Central memory CD4-positive, alpha-beta T cell (primary cell): ENCODE data around the gene MAFF.
"Not testable (repeated sequence)": the region's sequence is repeated elsewhere in the genome, so short reads cannot be mapped to it uniquely, and the experiment has no call there.

Experiments used
- DNase-seq: peaks from one replicate; pipeline ENCODE4 v3.0.0; 2022
- total RNA-seq, 3 experiments: gene quantifications; one replicate each; lab custom pipeline; 2026; lab: John Stamatoyannopoulos, UW

Gene MAFF
- total RNA-seq, result 6.8 to 69.3 (median 15.0) reads per million in 3 experiments

DNA sequence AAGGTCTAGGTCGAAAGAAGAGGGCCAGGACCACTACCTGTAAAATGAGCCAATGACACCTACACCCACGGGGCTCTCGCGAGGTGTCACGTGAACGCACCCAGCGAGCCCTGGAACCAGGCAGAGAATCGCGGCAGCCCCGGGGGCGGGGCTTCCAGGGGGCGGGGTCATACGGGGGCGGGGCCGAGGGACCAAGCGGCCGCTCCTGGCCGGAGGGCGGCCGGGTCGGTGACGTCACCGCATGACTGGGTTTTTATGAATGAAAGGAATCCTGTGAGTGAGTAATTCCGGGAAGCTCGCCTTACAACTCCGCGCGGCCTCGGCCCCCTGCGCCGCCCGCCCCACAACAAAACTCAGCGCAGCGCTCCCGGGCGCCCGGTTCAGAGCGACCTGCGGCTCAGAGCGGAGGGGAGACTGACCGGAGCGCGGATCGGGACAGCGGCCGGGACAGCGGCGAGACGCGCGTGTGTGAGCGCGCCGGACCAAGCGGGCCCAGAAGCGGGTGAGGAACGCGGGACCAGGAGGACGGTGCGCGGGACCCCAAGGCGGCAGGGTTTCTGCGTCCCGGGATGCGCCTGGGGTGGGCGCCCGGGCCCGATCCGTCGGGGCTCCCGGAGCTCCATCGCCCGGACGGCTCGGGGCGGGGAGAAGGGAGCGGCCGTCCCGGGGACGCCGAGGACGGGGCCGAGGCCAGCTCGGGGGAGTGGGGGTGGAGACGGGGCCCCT is at the start of gene MAFF:
Gene MAFF (plus strand): TSS at position 284 of the 726 bp plus-strand sequence. CDS start 11,860 bp downstream, outside the sequence.
- peak; percentile 77 for DNase-seq

DNA sequence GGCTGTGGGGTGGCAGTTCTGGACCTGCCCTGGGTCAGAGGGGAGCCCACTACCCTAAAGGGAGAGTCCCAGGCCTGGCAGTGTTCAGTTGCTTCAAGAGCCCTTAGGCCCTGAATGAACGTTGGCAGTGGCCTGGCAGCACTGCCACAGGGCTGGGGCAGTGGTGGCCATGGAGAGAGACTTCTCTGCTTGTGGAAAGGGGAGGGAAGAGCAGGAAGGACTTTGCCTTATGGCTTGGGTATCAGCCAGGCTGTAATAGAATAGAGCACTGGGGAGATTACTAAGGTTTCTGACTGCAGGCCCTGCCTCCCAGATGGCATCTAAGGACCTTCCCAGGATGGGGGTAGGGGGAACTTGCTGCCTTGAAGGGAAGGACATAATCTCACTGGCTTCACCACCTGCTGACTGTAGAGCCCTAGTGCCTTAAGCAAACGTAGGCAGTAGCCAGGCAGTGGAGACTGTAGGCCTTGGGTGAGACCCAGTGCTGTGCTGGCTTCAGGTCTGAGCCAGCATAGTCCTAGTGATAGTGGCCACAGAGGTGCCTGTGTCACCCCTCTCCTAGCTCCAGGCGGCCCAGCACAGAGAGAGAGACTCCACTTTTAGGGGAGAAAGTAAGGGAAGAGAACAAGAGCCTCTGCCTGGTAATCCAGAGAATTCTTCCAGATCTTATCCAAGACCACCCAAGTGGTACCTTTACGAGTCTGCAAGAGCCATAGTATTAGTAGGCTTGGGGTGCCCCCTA is 47.8 kb upstream of the MAFF start:
- DNase-seq, result no peak

DNA sequence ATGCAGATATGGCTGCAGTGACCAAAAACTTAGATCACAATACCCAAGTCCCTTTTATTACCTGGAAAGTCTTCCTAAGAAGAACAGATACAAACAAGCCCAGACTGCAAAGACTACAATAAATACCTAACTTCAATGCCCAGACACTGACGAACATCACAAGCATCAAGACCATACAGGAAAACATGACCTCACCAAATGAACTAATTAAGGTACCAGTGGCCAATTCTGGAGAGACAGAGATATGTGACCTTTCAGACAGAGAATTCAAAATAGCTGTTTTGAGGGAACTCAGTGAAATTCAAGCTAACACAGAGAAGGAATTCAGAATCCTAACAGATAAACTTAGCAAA is 47.3 kb upstream of the MAFF start:
- DNase-seq, result not testable (repeated sequence)

DNA sequence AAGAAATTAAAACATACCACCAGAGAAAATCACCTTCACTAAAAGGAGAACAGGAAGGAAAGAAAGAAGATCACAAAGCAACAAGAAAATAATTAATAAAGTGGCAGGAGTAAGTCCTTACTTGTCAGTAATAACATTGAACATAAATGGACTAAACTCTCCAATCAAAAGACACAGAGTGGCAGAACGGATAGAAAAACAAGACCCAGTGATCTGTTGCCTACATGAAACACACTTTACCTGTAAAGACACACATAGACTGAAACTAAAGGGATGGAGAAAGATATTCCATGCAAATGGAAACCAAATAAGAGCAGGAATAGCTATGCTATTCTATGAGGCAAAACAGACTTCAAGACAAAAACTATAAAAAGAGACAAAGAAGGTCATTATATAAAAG is 46.1 kb upstream of the MAFF start:
- no peak for DNase-seq

DNA sequence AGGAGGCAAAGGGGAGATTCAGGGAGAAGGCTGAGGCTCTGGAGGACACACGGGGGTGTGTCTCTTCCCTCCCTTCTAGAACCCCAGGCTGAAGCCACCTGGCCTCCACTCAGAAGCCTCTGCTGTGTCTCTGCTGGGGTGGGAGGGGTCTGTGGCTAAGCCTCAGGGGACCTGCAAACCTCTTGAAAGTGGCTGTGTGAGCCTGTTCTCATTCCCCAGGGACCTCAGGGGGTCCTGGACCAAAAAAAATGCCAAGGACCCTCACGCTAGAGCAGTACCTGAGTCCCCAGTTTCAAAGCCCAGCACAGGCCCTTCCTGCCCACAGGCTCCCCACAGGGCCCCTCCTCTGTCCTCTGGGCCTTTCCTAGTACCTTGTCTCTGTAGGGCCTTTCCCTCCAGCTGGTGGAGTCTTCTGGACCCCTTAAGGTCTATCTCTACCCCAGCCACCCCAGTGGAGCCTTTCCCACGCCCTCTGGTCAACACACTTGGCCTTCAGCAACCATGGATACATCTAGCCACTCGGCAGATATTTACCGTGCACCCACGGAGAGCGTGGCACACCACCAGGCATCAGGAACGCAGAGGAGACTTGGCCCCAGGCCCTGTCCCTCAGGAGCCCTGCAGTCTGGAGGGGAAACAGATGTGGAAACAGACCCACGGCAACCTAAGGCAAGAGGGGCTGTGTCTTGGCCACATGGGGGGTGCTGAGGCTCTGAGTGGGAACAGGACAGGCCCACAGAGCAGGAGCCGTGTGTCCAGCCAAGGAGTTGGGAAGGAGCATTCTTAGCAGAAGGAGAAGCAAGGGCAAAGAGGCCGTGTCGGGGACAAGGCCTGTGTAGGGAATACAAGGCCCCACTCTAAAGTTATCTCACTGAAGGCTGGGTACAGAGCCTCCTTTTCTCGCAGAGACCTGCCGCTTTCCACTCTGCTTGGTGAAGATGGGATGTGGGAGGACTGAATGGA is 38.6 kb upstream of the MAFF start:
- DNase-seq, result no peak

DNA sequence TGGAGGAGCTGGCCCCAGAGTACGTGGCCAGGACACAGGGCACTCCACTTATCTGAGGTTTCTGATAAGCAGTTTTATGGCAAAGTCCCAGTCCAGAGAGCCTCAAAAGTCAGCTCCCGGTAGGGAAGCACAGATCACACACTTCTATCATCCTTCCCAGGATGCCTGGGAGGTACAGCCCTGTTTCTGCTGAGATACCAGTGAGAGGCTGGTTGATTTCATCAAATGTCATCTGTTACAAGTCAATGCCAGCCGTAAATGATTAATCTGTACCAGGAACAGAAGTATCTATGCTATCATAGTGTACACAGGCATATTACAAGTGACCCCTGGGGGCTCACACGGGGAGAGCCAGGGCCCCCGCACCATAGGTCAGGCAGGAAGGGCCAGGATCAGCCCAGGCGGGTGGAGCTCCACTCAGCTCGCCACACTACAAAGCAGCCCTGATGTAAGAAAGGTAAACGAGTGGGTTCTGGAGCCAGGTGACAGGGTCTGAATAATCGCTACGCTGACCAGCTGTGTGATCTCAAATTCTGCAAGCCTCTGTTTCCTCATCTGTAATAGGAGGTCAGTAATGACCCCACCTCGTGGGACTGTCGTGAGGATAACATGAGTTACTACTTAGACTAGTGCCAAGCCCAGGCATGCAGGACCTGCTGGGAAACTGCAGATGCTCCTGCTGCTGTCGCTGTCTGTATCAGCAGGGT is 37.8 kb upstream of the MAFF start:
- no peak for DNase-seq

DNA sequence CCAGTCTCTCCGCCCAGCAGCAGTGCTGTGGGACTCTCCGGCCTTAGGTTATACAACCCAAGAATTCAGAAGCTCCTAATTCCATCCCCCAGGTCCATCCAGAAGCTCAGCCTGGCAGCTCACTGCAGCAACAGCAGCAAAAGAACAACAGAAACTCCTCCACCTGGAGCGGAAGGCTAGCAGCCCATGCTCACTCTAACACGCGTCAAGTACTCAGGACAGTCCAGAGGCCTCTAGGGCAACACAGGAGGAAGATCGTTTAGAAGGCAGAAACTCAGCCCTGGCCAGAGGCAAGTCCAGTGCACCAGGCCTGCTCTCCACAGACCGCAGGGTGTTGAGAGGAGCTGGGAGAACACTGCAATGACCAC is 37.3 kb upstream of the MAFF start:
- no peak for DNase-seq

DNA sequence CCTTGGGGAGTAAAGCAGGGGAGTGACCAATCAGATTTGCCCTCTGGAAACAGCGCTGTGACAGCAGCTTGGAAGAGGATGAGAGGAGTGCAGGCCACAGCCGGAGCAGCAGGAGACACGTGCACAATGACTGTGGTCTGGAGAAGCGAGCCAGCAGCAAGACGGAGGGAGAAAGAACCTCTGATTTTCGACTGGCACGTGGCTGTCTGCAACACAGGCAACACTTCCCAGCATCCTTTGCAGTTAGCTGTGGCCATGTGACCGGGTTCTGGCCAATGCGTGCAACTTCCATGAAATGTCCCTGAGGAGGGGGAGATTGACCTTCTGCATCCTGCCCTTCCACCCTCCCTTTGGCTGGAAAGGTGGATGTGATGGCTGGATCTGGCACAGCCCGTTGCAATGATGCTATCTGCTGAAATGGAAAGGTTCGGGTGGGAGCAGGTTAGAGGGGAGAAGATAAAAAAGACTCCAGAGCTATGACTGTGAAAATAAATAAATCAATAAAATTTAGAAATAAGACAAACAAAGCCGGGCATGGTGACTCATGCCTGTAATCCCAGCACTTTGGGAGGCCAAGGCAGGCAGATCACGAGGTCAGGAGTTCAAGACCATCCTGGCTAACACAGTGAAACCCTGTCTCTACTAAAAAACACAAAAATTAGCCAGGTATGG is 35.7 kb upstream of the MAFF start:
- DNase-seq, result no peak

DNA sequence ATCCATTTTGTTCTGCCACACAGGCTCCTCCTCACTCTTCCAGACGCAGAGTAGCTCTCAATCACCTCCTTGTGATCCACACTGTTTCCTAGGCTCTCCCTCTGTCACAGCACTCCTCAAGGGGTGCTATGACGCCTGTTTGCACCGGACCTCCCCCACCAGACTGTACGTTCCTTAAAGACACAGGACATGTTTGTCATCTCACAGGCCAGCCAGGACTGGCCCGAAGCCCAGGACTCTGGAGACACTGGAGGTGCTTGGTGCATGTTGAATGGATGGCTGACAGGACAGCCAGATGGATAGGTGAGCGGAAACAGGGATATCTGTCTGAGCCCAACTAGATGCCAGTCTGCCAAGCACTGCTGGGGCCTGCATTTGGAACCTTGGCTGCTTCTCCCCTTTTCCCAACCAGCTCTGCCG is 33.8 kb upstream of the MAFF start:
- DNase-seq, result no peak

DNA sequence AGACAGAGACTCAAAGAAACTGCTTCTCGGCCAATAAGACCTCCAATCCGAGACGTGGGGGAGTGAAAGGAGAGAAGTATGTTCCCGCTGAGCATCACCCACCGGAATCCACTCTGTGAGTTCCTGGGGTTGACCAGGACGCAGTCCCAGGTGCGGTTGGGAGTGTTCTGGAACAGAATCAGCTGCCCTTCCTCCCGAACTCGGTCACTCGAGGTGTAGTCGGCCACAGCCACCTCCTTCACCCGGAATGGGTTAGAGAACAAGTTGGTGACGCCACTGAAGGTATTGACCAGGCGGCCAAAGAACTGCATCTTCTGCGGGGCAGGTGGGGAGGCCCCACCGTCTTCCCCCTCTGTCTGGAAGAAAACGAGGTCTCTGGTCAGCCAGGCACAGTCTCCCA is 32.7 kb upstream of the MAFF start:
- no peak for DNase-seq

DNA sequence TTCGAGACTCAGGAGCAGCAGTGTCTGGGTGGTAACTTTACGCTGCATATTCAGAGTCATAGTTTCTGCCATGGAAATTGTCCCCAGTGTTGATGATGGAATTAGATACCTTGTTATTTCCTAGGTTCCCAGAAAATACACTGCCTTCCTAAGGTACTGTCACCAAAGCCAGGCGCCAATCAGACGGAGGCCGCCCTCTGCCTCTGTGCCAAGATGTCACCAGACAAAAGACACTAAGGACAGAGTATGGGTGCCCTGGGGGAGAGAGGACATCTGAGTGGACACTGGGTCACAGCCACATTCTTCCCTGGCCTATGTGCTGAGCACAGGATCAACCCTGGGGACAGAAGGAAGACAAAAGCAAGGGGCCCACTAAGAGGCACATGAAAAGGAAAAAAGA is 31.3 kb upstream of the MAFF start:
- no peak for DNase-seq

DNA sequence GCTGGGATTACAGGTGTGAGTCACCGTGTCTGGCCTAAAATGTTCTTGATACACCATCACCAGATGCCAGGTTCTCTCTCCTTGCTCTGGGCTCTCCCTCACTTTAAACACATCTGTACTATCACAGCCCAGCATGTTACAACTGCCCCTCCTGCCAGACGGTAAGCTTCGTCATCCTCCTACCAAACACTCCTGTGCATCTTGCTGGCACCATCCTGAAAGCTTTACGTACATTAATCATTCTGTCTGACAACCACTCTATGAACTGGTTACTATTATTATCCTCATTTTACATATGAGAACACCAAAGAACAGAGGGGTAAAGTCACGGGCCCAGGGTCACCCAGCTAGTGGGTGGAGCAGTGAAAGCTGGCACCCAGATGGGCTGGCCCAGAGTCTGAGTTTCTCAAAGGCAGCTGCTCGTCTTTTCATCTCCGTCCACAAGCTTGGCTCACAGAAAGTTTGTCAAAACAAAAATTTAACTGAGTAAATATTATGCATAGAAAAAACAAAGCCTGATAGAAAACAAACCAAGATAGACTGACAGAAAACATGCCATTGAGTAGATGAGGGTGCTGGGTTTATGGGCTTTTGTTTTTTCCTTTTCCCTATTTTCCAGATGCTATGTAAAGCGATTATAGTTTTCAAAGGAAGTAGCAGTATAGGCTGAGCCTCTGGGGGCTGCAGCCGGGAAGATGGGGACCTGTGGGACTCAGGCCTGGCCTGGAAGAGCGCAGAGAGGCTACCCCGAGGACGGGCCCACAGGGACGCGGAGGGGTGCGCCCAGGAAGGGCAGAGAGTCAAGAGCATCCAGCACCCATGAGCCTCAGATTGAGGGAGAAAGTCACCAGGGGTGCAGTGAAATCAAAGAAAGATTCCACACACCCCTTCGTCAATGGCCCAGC is 29.6 kb upstream of the MAFF start:
- DNase-seq, result no peak

DNA sequence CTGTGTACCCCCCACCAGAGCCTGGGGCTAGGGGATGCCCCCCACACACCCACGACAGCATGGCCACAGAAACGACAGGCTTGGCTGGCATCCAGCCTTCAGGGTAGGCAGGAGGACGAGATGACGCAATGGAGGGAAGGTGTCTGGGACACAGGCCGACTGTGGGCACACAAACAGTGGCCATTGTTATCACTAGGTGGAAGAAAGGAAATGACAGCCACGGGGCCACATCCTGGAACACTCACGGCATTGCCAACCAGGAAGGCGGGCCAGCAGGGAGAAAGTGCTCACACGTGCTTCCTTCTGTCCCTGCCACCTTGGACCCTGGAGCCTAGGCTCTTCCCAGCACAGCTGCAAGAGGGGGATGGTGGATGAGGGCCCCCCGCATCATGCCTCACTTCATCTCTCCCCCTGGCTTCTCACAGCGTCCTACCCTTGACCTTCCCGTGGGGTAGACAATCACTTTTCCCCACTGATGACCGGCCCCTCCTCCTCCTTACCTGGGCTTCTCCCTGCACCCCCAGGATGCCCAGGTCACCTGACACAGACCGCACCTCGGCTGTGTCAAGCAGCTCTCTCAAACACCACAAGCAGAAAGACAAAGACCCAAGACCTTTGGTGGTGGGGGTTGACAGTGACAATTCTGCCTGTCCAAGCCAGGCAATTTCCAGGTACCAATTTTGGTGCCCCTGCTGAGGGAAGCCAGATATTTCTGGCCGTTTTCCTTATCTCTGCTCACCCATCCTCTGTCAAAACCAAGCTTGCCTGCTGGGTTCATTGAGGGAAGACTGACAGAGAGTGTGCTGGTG is 28.8 kb upstream of the MAFF start:
- DNase-seq, result peak; percentile 45

DNA sequence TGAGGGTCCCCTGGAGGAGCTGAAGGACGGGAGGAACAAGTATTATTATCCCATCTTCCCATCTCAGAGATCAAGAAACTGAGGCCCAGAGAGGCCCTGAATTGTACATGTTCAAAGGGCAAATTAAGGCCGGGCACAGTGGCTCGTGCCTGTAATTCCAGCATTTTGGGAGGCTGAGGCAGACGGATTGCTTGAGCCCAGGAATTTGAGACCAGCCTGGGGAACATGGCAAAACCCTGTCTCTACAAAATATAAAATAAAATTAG is 28.2 kb upstream of the MAFF start:
- DNase-seq, result no peak

DNA sequence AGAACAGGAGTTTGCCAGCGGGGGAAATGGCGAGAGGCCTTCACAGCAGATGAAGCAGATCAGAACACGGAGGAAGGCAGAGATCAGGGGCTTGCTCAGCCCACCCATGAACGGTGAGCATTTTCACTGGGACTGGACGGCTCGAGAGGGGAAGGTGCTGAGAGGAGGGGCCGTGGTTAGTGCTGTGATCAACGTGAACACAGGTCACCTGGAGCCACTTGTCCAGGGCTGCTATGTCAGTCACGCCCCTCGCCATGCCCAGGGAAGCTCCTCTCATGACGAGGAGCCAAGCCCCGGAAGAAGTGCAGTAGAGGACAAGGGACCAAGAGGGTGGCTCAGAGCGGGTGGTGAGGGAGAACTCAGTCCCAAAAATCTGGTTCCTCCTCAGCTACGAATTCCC is 27.2 kb upstream of the MAFF start:
- DNase-seq, result no peak

DNA sequence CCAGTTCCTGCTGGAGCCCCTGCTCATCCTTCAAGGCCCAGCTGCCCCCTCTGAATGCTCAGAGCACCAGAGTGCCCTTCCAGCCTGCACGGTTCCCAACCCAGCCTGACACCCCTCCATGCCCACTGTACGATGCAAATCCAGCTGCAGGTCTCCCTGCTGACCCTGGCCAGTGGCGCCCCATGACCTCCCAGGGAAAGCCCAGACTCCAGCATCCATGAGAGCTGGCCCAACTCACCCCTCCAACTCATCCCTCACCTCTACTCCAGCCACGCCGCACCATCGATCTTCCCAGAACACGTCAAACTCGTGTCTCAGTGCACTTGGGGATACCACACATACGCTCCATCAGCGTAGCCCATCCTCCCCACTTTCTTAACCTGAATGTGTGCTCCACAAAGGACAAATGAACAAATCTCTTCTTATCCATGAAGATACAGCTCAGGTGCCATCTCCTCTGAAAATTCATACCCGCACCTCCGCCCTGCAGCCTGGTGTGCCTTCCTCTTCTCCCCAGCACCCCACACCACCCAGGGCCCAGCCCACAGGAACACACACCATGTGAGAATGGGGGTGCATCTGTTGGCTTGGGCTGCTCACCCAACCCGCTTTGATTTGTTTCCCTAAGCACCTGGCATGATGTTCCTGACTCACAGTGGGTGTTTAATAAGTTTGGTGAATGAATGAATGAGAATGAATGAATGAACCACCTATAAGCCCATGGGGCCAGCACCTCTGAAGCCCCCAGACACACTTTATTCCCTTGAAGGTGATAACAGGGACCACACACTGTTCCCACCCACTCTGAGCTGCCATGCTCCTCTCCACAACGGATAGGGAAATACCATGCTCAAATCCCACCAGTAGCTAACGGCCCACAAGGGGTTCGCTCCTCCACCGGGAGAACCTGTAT is 26.3 kb upstream of the MAFF start:
- no peak for DNase-seq

DNA sequence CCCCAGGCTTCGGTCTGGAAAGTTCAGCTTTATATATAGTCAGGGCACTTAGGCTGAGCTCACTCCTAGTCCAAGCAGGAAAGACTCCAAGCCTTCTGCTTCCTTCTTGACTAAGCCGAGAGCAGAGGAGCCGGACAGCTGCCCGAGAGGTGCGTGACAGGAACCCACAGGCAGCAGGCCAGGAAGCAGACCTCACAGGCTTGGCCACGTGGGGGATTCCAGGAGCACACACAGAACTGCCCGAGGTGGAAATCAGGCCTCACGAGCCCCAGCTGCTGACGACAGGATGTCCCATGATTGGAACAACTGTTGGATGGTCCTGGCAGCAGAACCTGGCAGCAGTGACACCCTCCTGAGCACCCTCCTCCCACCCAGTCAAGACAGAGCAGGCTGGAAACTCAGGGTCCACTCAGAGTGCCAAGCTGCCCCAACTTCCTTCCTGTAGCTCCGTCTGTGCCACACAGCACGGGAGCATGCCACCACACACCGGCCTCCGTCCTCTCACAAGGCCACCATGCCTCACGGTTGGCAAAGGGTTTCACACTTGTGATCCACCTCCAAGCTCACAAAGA is 25.5 kb upstream of the MAFF start:
- peak; percentile 20 for DNase-seq

DNA sequence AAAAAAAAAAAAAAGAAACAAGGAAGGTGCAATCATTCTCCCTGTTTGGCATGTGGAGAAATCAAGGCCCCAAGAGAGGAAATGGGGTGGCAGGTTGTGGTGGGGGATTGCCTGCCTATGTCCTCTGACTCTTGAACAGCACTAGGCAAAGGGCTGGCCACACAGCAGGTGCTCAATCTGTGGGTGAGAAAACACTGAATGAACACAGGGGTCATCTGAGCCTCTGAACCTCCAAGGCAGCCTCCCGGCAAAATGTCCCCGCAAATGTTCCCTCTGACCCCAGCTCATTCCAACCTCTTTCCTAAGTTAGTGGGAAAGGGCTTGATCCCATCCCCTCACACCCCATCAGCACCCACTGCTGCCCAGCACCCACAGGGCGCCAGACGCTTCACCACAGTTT is 24.8 kb upstream of the MAFF start:
- DNase-seq, result no peak

DNA sequence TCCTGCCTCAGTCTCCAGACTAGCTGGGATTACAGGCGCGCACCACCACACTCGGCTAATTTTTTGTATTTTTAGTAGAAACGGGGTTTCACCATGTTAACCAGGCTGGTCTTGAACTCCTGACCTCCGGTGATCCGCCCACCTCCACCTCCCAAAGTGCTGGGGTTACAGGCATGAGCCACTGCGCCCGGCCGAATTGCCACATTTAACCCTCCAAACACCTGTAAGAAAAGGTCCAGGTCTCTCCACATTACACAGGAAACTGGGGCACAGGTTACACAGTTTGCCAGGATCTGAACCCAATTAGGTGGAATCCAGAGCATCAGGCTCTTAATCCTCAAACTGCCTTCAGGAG is 24.2 kb upstream of the MAFF start:
- DNase-seq, result not testable (repeated sequence)
